ENCODE measurements around the gene SCLY.

Gene SCLY

DNA sequence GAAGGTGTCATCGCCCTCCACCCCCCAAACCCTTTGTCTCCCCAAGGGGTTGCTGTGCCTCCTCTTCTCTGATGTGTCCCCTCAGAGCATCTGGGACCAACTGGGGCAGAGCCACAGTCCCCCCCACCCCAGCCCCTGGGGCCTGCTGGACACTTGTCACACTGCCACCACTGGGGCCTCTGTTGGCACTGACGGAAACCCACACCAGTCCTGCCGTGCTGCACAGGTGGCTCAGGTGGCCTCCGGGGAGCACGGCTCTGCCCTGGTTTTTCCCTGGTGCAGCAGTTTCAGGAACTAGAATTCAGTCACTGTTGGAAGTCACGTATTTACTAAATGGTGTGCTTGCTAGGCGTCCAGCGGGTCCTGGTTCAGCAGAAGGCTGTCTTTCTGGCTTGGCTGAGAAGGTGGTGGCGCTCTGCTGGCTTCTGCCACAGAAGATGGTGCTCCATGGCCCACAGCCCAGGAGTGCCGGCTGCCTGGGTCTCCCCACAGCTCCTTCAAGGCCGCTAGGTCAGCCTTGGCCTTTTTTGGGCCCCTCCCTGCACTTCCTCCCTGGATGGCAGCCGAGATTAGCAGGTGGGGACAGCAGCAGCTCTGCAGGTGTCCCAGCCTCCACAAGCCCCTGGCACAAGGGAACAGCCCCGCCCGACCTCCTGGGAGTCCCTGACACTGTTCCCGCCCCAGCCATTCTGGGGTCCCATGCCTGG lies 59.1 kb downstream of the SCLY start:
- no peaks in the 10 kb centered on the region for H3K4me1 Mint-ChIP-seq
- H3K36me3 Mint-ChIP-seq: no peaks in the 10 kb centered on the region
- H3K4me3 Mint-ChIP-seq: no peak overlapping the region
- H3K27ac Mint-ChIP-seq: no peak overlapping the region
- ATAC-seq: peak; percentile 3
- no peaks in the 10 kb centered on the region for H3K9me3 Mint-ChIP-seq
- no peak for DNase-seq (ENCODE audit: low spot score in 2 of 2)

GRCh38 chr2:238120463-238121298 lies 59.9 kb downstream of the SCLY start:
- H3K9me3 Mint-ChIP-seq: no peaks in the 10 kb centered on the region
- no peak for DNase-seq (ENCODE audit: low spot score in 2 of 2)
- no peaks in the 10 kb centered on the region for H3K36me3 Mint-ChIP-seq
- no peak overlapping the region for H3K4me3 Mint-ChIP-seq
- no peaks in the 10 kb centered on the region for H3K4me1 Mint-ChIP-seq
- no peak for ATAC-seq
- H3K27ac Mint-ChIP-seq: no peak overlapping the region

- no peak for DNase-seq (ENCODE audit: low spot score in 2 of 2)
- Mint-ChIP-seq H3K4me1 (no peaks in the 10 kb centered on the region), H3K9me3 (no peaks in the 10 kb centered on the region), H3K4me3 (no peak overlapping the region), H3K27ac (no peak overlapping the region), H3K36me3 (no peaks in the 10 kb centered on the region)
- ATAC-seq: no peak
Measured at GRCh38 chr2:238121511-238122286, 60.9 kb downstream of the SCLY start.

DNA sequence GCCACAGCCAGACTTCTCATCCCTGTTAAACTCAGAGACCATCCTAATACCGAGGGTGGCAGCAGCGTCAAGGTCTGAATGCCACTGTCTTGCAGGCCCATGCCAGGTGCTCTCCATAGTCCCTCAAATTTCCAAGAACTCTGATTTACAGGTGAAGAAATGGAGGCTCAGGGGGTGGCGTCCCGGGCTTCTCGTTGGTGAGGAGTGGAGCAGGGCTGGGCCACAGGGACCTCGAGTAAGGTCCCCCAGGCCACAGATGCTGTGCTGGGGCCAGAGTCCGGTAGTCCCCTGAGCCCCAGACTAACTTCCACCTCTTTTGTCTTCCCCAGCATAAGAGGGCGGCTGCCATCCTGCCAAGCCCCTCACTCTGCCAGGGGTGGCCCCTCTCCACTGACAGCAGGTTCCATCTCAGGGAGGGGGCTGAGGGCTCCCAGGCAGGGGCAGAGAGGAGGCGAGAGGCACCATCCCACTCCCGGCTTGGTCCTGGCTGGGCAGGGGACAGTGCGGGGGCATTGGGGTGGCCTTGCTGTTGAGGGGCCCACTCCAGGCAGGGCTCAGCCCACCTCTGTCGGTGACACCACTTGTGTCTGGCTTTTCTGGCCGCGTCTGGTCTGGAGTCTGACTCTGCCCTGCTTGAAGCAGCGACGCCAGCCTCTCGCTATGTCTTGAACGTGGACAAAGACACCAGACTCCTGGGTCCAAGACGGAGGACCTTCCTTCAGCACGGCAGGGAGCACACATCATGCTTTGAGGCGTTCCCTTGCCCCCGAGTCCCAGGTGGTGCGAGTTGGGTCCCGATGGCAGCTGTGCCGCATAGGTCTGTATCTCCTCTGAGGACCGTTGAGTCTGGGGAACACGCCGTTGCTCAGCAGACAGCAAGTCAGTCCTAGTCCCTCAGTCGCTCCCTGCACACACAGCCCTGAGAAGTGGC lies 61.8 kb downstream of the SCLY start:
- ATAC-seq (no peak), DNase-seq (ENCODE audit: low spot score in 2 of 2) (no peak)
- H3K27ac Mint-ChIP-seq: no peak overlapping the region
- H3K36me3 Mint-ChIP-seq: no peaks in the 10 kb centered on the region
- no peaks in the 10 kb centered on the region for H3K9me3 Mint-ChIP-seq
- no peaks in the 10 kb centered on the region for H3K4me1 Mint-ChIP-seq
- H3K4me3 Mint-ChIP-seq: no peak overlapping the region

DNA sequence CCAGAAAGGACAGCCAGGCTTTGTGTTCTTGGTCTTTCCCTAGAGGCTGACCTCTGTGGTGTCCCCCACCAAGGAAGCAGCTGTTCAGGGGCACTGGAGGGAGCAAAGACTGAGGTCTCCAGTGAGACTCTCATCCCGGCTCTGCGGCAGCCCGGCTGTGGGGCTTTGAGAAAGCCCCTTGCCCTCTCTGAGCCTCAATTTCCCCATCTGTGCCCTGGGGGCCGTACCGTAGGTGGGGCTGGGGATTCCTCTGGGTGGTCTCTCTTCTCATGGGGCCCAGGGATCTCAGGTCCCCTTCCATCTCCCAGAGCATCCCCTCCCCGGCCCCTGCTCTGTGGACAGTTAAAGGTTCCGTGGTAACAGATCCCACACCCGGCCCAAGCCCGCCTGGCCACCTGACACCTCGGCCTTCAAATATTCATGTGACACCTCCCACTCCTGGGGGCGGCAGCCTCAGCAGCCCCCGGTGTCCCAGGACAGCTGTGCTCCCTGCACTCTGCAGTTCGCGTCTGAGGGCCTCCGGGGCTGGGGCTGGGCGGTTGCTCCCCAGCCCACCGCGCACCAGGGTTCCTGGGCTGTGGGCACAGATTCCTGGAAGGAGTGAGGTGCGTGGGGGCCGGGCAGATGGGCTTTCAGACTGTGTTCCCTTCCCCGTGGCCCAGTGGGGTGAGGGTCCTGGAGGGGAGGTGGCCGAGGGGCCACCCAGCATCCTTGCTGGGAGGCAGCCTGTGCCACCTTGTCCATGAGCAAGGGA lies 62.6 kb downstream of the SCLY start:
- H3K27ac Mint-ChIP-seq: no peak overlapping the region
- no peaks in the 10 kb centered on the region for H3K36me3 Mint-ChIP-seq
- H3K4me3 Mint-ChIP-seq: no peak overlapping the region
- H3K9me3 Mint-ChIP-seq: no peaks in the 10 kb centered on the region
- no peak for DNase-seq (ENCODE audit: low spot score in 2 of 2)
- no peaks in the 10 kb centered on the region for H3K4me1 Mint-ChIP-seq
- no peak for ATAC-seq

DNA sequence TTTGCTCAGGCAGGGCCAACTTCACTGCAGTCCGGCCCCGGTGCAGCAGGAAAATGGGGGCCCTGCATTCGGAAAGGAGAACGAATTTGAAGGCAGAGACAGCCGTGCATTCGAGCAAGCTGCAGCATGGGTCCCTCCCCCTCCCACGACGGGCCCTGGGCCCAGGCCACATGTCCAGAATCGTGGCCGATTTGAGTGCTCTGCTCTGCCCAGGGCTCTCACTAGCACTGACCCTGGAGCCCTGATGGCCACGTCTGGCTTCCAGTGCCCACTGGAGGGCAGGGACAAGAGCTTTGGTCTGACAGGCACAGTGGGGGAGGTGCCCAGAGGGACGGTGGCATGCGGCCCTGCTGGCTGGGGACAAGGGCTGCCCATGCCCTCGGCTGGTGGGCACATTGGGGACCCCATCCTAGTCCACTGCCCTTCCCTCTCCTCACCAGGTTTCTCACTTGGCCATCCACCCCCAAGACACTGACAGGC lies 63.2 kb downstream of the SCLY start:
- H3K4me1 Mint-ChIP-seq: no peaks in the 10 kb centered on the region
- H3K36me3 Mint-ChIP-seq: no peaks in the 10 kb centered on the region
- no peak overlapping the region for H3K27ac Mint-ChIP-seq
- ATAC-seq (no peak), DNase-seq (ENCODE audit: low spot score in 2 of 2) (no peak)
- H3K4me3 Mint-ChIP-seq: no peak overlapping the region
- H3K9me3 Mint-ChIP-seq: no peaks in the 10 kb centered on the region

DNA sequence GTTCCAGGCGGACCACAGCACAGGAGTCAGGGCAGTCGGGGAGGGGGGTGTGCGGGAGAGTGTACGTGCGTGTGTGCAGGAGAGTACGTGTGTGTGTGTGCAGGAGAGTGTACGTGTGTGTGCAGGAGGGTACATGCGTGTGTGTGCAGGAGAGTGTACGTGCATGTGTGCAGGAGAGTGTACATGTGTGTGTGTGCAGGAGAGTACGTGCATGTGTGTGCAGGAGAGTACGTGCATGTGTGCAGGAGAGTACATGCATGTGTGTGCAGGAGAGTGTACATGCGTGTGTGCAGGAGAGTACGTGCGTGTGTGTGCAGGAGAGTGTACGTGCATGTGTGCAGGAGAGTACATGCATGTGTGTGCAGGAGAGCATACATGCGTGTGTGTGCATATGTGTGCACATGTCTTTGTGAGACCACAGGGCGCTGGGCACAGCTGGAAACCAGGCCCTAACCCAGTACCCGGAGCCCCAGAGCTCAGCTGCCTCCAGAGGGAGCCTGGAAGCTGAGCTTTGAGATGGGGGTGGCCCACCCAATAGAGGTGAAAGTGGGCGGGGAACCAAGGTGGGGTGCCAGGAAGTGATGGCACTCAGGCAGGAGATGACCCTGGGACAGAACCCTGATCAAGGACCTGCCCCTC lies 63.8 kb downstream of the SCLY start:
- no peak overlapping the region for H3K4me3 Mint-ChIP-seq
- DNase-seq (ENCODE audit: low spot score in 2 of 2) (no peak), ATAC-seq (no peak)
- H3K9me3 Mint-ChIP-seq: no peaks in the 10 kb centered on the region
- no peak overlapping the region for H3K27ac Mint-ChIP-seq
- H3K4me1 Mint-ChIP-seq: no peaks in the 10 kb centered on the region
- H3K36me3 Mint-ChIP-seq: no peaks in the 10 kb centered on the region

GRCh38 chr2:238125127-238125885 lies 64.5 kb downstream of the SCLY start:
- H3K9me3 Mint-ChIP-seq: no peaks in the 10 kb centered on the region
- DNase-seq (ENCODE audit: low spot score in 2 of 2) (no peak), ATAC-seq (no peak)
- no peak overlapping the region for H3K4me3 Mint-ChIP-seq
- no peaks in the 10 kb centered on the region for H3K4me1 Mint-ChIP-seq
- no peak overlapping the region for H3K27ac Mint-ChIP-seq
- H3K36me3 Mint-ChIP-seq: no peaks in the 10 kb centered on the region

GRCh38 chr2:238126338-238126737 lies 65.5 kb downstream of the SCLY start:
- Mint-ChIP-seq H3K36me3 (no peaks in the 10 kb centered on the region), H3K4me1 (no peaks in the 10 kb centered on the region), H3K9me3 (no peaks in the 10 kb centered on the region), H3K27ac (no peak overlapping the region), H3K4me3 (no peak overlapping the region)
- DNase-seq (ENCODE audit: low spot score in 2 of 2): no peak
- ATAC-seq: no peak

- no peak for ATAC-seq
- Mint-ChIP-seq H3K4me1 (no peaks in the 10 kb centered on the region), H3K36me3 (no peaks in the 10 kb centered on the region), H3K9me3 (no peaks in the 10 kb centered on the region), H3K4me3 (no peak overlapping the region), H3K27ac (no peak overlapping the region)
- DNase-seq (ENCODE audit: low spot score in 2 of 2): no peak
Measured at GRCh38 chr2:238126775-238127164, 66.0 kb downstream of the SCLY start.

DNA sequence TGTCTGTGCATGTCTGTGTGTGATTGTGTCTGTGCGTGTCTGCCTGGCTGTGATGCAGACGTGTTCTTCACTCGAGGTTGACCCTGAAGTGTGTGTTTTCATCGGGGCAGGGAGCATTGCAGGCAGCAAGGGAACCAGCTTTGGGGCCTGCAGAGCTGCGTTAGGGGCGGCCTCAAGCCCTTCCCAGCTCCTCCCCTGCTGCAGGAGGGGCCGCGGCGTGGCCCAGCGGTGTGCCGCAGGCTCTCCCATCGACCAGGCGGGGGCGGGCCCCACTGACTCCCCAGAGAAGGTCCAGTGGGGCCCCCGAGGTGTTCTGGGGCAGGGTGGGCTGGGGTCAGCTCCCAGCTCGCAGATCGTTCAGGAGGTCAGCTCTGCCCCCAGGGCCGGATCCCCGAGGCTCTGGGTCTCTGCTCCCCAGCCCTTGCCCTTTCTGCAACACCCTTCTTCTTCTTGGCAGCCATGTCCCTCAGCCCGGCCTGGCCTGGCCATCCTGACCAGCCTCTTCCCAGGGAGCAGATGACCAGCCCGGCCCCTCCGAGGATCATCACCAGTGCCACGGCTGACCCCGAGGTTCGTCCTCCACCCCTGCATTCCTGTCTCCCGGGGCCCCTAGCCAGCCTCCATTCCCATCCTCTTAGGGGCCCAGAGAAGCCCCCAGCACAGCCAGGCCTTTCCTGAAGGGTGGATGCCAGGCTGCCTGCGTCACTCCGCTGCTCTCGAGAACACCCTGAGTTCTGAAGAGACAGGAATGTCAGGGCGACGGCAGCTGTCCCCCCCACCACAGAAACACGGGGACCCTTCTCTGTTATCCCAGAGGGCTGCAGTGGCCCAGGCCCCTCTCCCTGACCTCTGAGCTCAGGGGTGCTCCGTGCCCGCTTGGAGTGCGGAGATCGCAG lies 66.6 kb downstream of the SCLY start:
- ATAC-seq: peak; percentile 72
- no peaks in the 10 kb centered on the region for H3K36me3 Mint-ChIP-seq
- DNase-seq (ENCODE audit: low spot score in 2 of 2): no peak

DNA sequence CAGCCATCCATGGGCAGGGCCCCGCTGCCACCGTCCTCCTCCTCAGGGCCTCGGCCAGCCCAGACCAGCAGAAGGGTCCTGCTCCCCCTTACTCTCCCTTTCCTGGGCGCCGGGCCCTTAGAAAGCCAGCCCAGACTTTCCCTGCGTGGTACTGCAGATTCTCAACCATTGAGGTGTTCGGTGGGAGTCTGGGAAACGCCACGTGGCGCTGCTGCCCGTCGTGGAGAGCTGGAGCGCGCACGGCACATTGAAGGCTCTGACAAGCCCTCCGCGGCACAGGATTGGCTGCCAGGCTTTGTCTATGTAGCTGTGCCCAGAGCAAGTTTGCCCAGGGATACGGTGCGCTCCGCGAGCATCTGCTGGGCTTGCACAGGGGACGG lies 67.2 kb downstream of the SCLY start:
- Mint-ChIP-seq H3K4me1 (no peaks in the 10 kb centered on the region), H3K27ac (no peak overlapping the region), H3K4me3 (no peak overlapping the region), H3K9me3 (no peaks in the 10 kb centered on the region), H3K36me3 (no peaks in the 10 kb centered on the region)
- ATAC-seq (no peak), DNase-seq (ENCODE audit: low spot score in 2 of 2) (no peak)

More for the DNA sequence above, 66.6 kb downstream of the SCLY start:
- no peaks in the 10 kb centered on the region for H3K4me1 Mint-ChIP-seq
- no peak overlapping the region for H3K27ac Mint-ChIP-seq
- no peaks in the 10 kb centered on the region for H3K9me3 Mint-ChIP-seq
- H3K4me3 Mint-ChIP-seq: no peak overlapping the region

Measured in stimulated activated effector memory CD8-positive, alpha-beta T cell treated with anti-CD3 and anti-CD28 coated beads, Interleukin-12 subunit alpha, Interleukin-12 subunit beta, amount 100 ng/mL, for 72 hours (primary cell).